Neural progenitor cell (in vitro differentiated cells): ENCODE measurements around the gene ZNF681. TPM values are rescaled to one million over a fixed set of nuclear protein-coding genes. Genes with fewer than 3 reads are reported as not detected.
A peak's percentile ranks its signal among the peaks of the same experiment; 100 is the strongest.
"Not testable (repeated sequence)": the region's sequence is repeated elsewhere in the genome, so short reads cannot be mapped to it uniquely, and the experiment has no call there.

Experiments used
- DNase-seq: peaks from one replicate; pipeline ENCODE4 v3.0.0-alpha.2; 2016; ENCODE audit warnings: low spot score
- H2AFZ ChIP-seq: fragments of 200-600 bp; sonication (generic); replicated peaks from 2 replicates; pipeline ENCODE4 v1.6.1; 2016; ENCODE audit warnings: antibody characterized with exemption
- H3F3A ChIP-seq: fragments of 200-600 bp; sonication (generic); 2 replicates; pipeline ENCODE4 v1.6.1; 2016; ENCODE audit warnings: antibody characterized with exemption, low read depth
- H3K27ac ChIP-seq: fragments of 200-600 bp; sonication (generic); 2 replicates; pipeline ENCODE4 v1.5.1; 2016; ENCODE audit warnings: mild to moderate bottlenecking
- H3K27me3 ChIP-seq: fragments of 200-600 bp; sonication (generic); 2 replicates; pipeline ENCODE4 v1.6.1; 2016; ENCODE audit warnings: mild to moderate bottlenecking, moderate library complexity
- H3K36me3 ChIP-seq: fragments of 200-600 bp; sonication (generic); 2 replicates; pipeline ENCODE4 v1.5.1; 2016
- H3K4me1 ChIP-seq: fragments of 200-600 bp; sonication (generic); 2 replicates; pipeline ENCODE4 v1.6.1; 2016; ENCODE audit warnings: mixed run types
- H3K4me2 ChIP-seq: fragments of 200-600 bp; sonication (generic); 2 replicates; pipeline ENCODE4 v1.6.1; 2016
- H3K4me3 ChIP-seq: fragments of 200-600 bp; sonication (generic); 2 replicates; pipeline ENCODE4 v1.5.1; 2016
- H3K79me2 ChIP-seq: fragments of 200-600 bp; sonication (generic); 2 replicates; pipeline ENCODE4 v1.6.1; 2016; ENCODE audit warnings: low read depth
- H3K9ac ChIP-seq: fragments of 200-600 bp; sonication (generic); 2 replicates; pipeline ENCODE4 v1.6.1; 2016
- H3K9me3 ChIP-seq: fragments of 200-600 bp; sonication (generic); 2 replicates; pipeline ENCODE4 v1.5.1; 2016; ENCODE audit warnings: low read depth
- H4K20me1 ChIP-seq: fragments of 200-600 bp; sonication (generic); 2 replicates; pipeline ENCODE4 v1.6.1; 2016; ENCODE audit warnings: low read depth
- H3K27ac Mint-ChIP-seq: 3 replicates; pipeline ENCODE4 v1.8.0; 2021; ENCODE audit warnings: mixed read lengths
- H3K27me3 Mint-ChIP-seq: 2 replicates; pipeline ENCODE4 v1.8.0; 2022; ENCODE audit warnings: low read depth, mild to moderate bottlenecking, inconsistent platforms, moderate library complexity, mixed read lengths; ENCODE audit not compliant: insufficient read depth
- H3K36me3 Mint-ChIP-seq: 3 replicates; pipeline ENCODE4 v1.8.0; 2021; ENCODE audit warnings: mixed read lengths
- H3K4me1 Mint-ChIP-seq: 3 replicates; pipeline ENCODE4 v1.8.0; 2021; ENCODE audit warnings: mixed read lengths
- H3K4me3 Mint-ChIP-seq: 3 replicates; pipeline ENCODE4 v1.8.0; 2021; ENCODE audit warnings: mild to moderate bottlenecking, moderate library complexity, mixed read lengths
- H3K9me3 Mint-ChIP-seq: 3 replicates; pipeline ENCODE4 v1.8.0; 2020; ENCODE audit warnings: mixed read lengths
- CTCF ChIP-seq: fragments of 200-600 bp; sonication (generic); IDR thresholded peaks from 2 replicates; pipeline ENCODE4 v1.5.1; 2017; ENCODE audit warnings: antibody characterized with exemption, mild to moderate bottlenecking
- EZH2 ChIP-seq: fragments of 200-600 bp; sonication (generic); IDR thresholded peaks from 2 replicates; pipeline ENCODE4 v1.6.1; 2017; ENCODE audit warnings: antibody characterized with exemption, mild to moderate bottlenecking, moderate library complexity
- EZH2phosphoT487 ChIP-seq: fragments of 200-600 bp; sonication (generic); IDR thresholded peaks from 2 replicates; pipeline ENCODE4 v1.6.1; 2017; ENCODE audit warnings: antibody characterized with exemption
- total RNA-seq: library from RNA; depleted of rRNA; stranded (reverse); fragments of >200 nt; gene quantifications from 2 replicates; pipeline ENCODE4 v1.2.3, GENCODE V29; 2015; ENCODE audit warnings: low replicate concordance

The ZNF681 gene
- total RNA-seq, 1 donor from 2014 or later, result 16.7 TPM

- peaks cover 49% of the 10 kb centered on the region for H3K36me3 Mint-ChIP-seq
- H3K4me1 Mint-ChIP-seq, result peaks cover 3% of the 10 kb centered on the region
- DNase-seq, result no peak
- Histone ChIP-seq H3K36me3 (peaks cover 11% of the 10 kb centered on the region), H3K79me2 (peaks cover 70% of the 10 kb centered on the region), H3K27ac (no peak overlapping the region), H4K20me1 (peaks cover 29% of the 10 kb centered on the region), H3K4me3 (peak overlapping the region; percentile 84), H3K4me1 (peaks cover 9% of the 10 kb centered on the region), H2AFZ (no peak overlapping the region), H3K4me2 (peak overlapping the region; percentile 93), H3K9me3 (no peaks in the 10 kb centered on the region), H3F3A (peaks cover 6% of the 10 kb centered on the region), H3K9ac (no peak overlapping the region), H3K27me3 (no peaks in the 10 kb centered on the region)
- H3K4me3 Mint-ChIP-seq, result peak overlapping the region; percentile 94
- H3K27ac Mint-ChIP-seq, result no peak overlapping the region
- H3K9me3 Mint-ChIP-seq, result peaks cover 66% of the 10 kb centered on the region
- no peak for TF ChIP-seq EZH2phosphoT487
- TF ChIP-seq EZH2, result no peak
- TF ChIP-seq CTCF, result no peak
- peaks cover 7% of the 10 kb centered on the region for H3K27me3 Mint-ChIP-seq
These were observed 6.1 kb upstream of the ZNF681 start for GRCh38 chr19:23764781-23765180.

GRCh38 chr19:23762884-23763711, 4.4 kb upstream of the ZNF681 start:
- H3K9ac ChIP-seq, result peak overlapping the region; percentile 88
- peak overlapping the region; percentile 94 for H3K4me3 Mint-ChIP-seq
- H3K79me2 ChIP-seq, result peaks cover 53% of the 10 kb centered on the region
- H3K27ac Mint-ChIP-seq, result peak overlapping the region; percentile 87
- TF ChIP-seq CTCF (no peak), EZH2phosphoT487 (no peak), EZH2 (no peak)
- H3K27me3 ChIP-seq, result no peaks in the 10 kb centered on the region
- peaks cover 37% of the 10 kb centered on the region for H3K36me3 Mint-ChIP-seq
- peaks cover 6% of the 10 kb centered on the region for H3F3A ChIP-seq
- H3K36me3 ChIP-seq, result peaks cover 11% of the 10 kb centered on the region
- peak overlapping the region; percentile 95 for H3K27ac ChIP-seq
- H3K4me2 ChIP-seq, result peak overlapping the region; percentile 93
- peak overlapping the region; percentile 84 for H3K4me3 ChIP-seq
- peaks cover 5% of the 10 kb centered on the region for H3K27me3 Mint-ChIP-seq
- peak; percentile 95 for DNase-seq
- peaks cover 16% of the 10 kb centered on the region for H4K20me1 ChIP-seq
- peaks cover 6% of the 10 kb centered on the region for H3K4me1 Mint-ChIP-seq
- H3K9me3 ChIP-seq, result no peaks in the 10 kb centered on the region
- peak overlapping the region; percentile 95 for H2AFZ ChIP-seq
- peaks cover 56% of the 10 kb centered on the region for H3K9me3 Mint-ChIP-seq
- peaks cover 9% of the 10 kb centered on the region for H3K4me1 ChIP-seq

- peaks cover 6% of the 10 kb centered on the region for H3K4me1 Mint-ChIP-seq
These were observed 3.8 kb upstream of the ZNF681 start for GRCh38 chr19:23762548-23762883.

GRCh38 chr19:23760326-23760725, 1.6 kb upstream of the ZNF681 start:
- H3K27me3 Mint-ChIP-seq, result not testable (repeated sequence)
- H3K9me3 Mint-ChIP-seq, result peaks cover 54% of the 10 kb centered on the region

More at GRCh38 chr19:23762548-23762883, 3.8 kb upstream of the ZNF681 start:
- peaks cover 11% of the 10 kb centered on the region for H3K36me3 ChIP-seq
- H3K9ac ChIP-seq, result no peak overlapping the region
- Mint-ChIP-seq H3K9me3 (peaks cover 57% of the 10 kb centered on the region), H3K27ac (peak overlapping the region; percentile 87), H3K36me3 (peaks cover 33% of the 10 kb centered on the region), H3K4me3 (peak overlapping the region; percentile 94), H3K27me3 (peaks cover 5% of the 10 kb centered on the region)
- no peak overlapping the region for H3K27ac ChIP-seq
- H4K20me1 ChIP-seq, result peaks cover 16% of the 10 kb centered on the region
- no peak overlapping the region for H3K4me2 ChIP-seq
- H3K9me3 ChIP-seq, result no peaks in the 10 kb centered on the region
- H3K27me3 ChIP-seq, result no peaks in the 10 kb centered on the region
- H3F3A ChIP-seq, result peaks cover 6% of the 10 kb centered on the region
- TF ChIP-seq EZH2phosphoT487 (no peak), CTCF (no peak), EZH2 (no peak)
- peaks cover 9% of the 10 kb centered on the region for H3K4me1 ChIP-seq
- peak overlapping the region; percentile 95 for H2AFZ ChIP-seq
- H3K79me2 ChIP-seq, result peaks cover 53% of the 10 kb centered on the region
- no peak for DNase-seq
- peak overlapping the region; percentile 84 for H3K4me3 ChIP-seq

GRCh38 chr19:23743633-23744232, 15.0 kb downstream of the ZNF681 start:
- peaks cover 46% of the 10 kb centered on the region for H3K9me3 ChIP-seq

More at GRCh38 chr19:23760326-23760725, 1.6 kb upstream of the ZNF681 start:
- peaks cover 12% of the 10 kb centered on the region for H4K20me1 ChIP-seq
- not testable (repeated sequence) for H3K9me3 ChIP-seq, H3K4me3 Mint-ChIP-seq, H3F3A ChIP-seq, H3K4me3 ChIP-seq, H3K27me3 ChIP-seq, H2AFZ ChIP-seq, H3K9ac ChIP-seq, H3K4me1 Mint-ChIP-seq, H3K4me2 ChIP-seq, DNase-seq, H3K36me3 ChIP-seq, H3K27ac ChIP-seq, H3K27ac Mint-ChIP-seq, H3K4me1 ChIP-seq
- peaks cover 45% of the 10 kb centered on the region for H3K79me2 ChIP-seq
- peaks cover 29% of the 10 kb centered on the region for H3K36me3 Mint-ChIP-seq

More at GRCh38 chr19:23743633-23744232, 15.0 kb downstream of the ZNF681 start:
- not testable (repeated sequence) for H3K9ac ChIP-seq, H3K27me3 Mint-ChIP-seq, H3K4me3 Mint-ChIP-seq, H3F3A ChIP-seq, DNase-seq, H3K4me2 ChIP-seq, H2AFZ ChIP-seq, H4K20me1 ChIP-seq, H3K27ac Mint-ChIP-seq, H3K27ac ChIP-seq, H3K27me3 ChIP-seq, H3K79me2 ChIP-seq, H3K4me1 ChIP-seq, H3K4me3 ChIP-seq, H3K4me1 Mint-ChIP-seq
- peaks cover 43% of the 10 kb centered on the region for H3K36me3 Mint-ChIP-seq
- H3K9me3 Mint-ChIP-seq, result peaks cover 56% of the 10 kb centered on the region
- peaks cover 30% of the 10 kb centered on the region for H3K36me3 ChIP-seq
